HL-60/S4 treated with phorbol 12-myristate 13-acetate at 8.2 ng/mL for 4 days and 3 days (cell line): Measurements from ENCODE around the gene CIAO3.
"Not testable (repeated sequence)": the region's sequence is repeated elsewhere in the genome, so short reads cannot be mapped to it uniquely, and the experiment has no call there.

ENCODE experiments used
- in situ Hi-C: fragments of 300-500 bp; cut with MboI; formaldehyde crosslinking; loops from 2 replicates; pipeline ENCODE4 v1.15.0; 2022; ENCODE audit warnings: low sequenced_read_pairs

CIAO3 gene

GRCh38 chr16:714079-714478 lies 26.7 kb downstream of the CIAO3 start:
- in situ Hi-C loops = no loop called here

- in situ Hi-C loops = not testable (repeated sequence)
Observed at GRCh38 chr16:712740-713250, 28.0 kb downstream of the CIAO3 start.

- in situ Hi-C loops = no loop called here
Observed at GRCh38 chr16:711548-712320, 29.1 kb downstream of the CIAO3 start.

- in situ Hi-C loops = no loop called here
Observed at GRCh38 chr16:711084-711483, 29.7 kb downstream of the CIAO3 start.

GRCh38 chr16:710500-711075 lies 30.2 kb downstream of the CIAO3 start:
- in situ Hi-C loops = no loop called here

GRCh38 chr16:709566-710499 lies 31.0 kb downstream of the CIAO3 start:
- in situ Hi-C loops = no loop called here

- in situ Hi-C loops = no loop called here
Observed at GRCh38 chr16:708959-709358, 31.8 kb downstream of the CIAO3 start.

- in situ Hi-C loops = no loop called here
Observed at GRCh38 chr16:708019-708418, 32.8 kb downstream of the CIAO3 start.

- in situ Hi-C loops = no loop called here
Observed at GRCh38 chr16:707062-707538, 33.7 kb downstream of the CIAO3 start.

- in situ Hi-C loops = no loop called here
Observed at GRCh38 chr16:706189-707061, 34.4 kb downstream of the CIAO3 start.

GRCh38 chr16:705431-706188 lies 35.2 kb downstream of the CIAO3 start, which contains the start of gene FBXL16:
TSS of gene FBXL16 (minus strand) at chr16:705801. CDS start at chr16:697405, 8,396 bp downstream.
- in situ Hi-C loops = no loop called here

- in situ Hi-C loops = no loop called here
Observed at GRCh38 chr16:704552-705380, 36.0 kb downstream of the CIAO3 start.

- in situ Hi-C loops = no loop called here
Observed at GRCh38 chr16:704047-704446, 36.8 kb downstream of the CIAO3 start.

- in situ Hi-C loops = no loop called here
Observed at GRCh38 chr16:703406-703805, 37.4 kb downstream of the CIAO3 start.

- in situ Hi-C loops = no loop called here
Observed at GRCh38 chr16:702341-702740, 38.5 kb downstream of the CIAO3 start.

- in situ Hi-C loops = no loop called here
Observed at GRCh38 chr16:700684-701584, 39.9 kb downstream of the CIAO3 start.

- in situ Hi-C loops = no loop called here
Observed at GRCh38 chr16:698911-699671, 41.7 kb downstream of the CIAO3 start.
